Subcutaneous adipose tissue (tissue), 4 donors: ENCODE results near the gene MTF2. TPM values are rescaled to one million over a fixed set of nuclear protein-coding genes. Genes with fewer than 3 reads are reported as not detected.

Experiments used
- total RNA-seq, 4 donors: library from RNA; depleted of rRNA; stranded (reverse); fragments of >200 nt; gene quantifications; one replicate each; pipeline ENCODE4 v1.1.0, GENCODE V29; 2016
- TF ChIP-seq, protein P1 (sequence below): fragments of 450-650 bp; IDR thresholded peaks from one replicate; pipeline ENCODE4 v1.5.1; 2016; ENCODE audit warnings: low read depth, mild to moderate bottlenecking, control low read depth, antibody characterized with exemption, moderate library complexity

MTF2 gene
- total RNA-seq, 4 donors from 2014 or later, result 16.3 to 24.0 (median 19.9) TPM

- TF ChIP-seq, protein P1, sequence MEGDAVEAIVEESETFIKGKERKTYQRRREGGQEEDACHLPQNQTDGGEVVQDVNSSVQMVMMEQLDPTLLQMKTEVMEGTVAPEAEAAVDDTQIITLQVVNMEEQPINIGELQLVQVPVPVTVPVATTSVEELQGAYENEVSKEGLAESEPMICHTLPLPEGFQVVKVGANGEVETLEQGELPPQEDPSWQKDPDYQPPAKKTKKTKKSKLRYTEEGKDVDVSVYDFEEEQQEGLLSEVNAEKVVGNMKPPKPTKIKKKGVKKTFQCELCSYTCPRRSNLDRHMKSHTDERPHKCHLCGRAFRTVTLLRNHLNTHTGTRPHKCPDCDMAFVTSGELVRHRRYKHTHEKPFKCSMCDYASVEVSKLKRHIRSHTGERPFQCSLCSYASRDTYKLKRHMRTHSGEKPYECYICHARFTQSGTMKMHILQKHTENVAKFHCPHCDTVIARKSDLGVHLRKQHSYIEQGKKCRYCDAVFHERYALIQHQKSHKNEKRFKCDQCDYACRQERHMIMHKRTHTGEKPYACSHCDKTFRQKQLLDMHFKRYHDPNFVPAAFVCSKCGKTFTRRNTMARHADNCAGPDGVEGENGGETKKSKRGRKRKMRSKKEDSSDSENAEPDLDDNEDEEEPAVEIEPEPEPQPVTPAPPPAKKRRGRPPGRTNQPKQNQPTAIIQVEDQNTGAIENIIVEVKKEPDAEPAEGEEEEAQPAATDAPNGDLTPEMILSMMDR, result no peak
These were observed 64.1 kb downstream of the MTF2 start for GRCh38 chr1:93143136-93143535.

- TF ChIP-seq, protein P1, result no peak
These were observed 64.7 kb downstream of the MTF2 start for GRCh38 chr1:93143769-93144168.

DNA sequence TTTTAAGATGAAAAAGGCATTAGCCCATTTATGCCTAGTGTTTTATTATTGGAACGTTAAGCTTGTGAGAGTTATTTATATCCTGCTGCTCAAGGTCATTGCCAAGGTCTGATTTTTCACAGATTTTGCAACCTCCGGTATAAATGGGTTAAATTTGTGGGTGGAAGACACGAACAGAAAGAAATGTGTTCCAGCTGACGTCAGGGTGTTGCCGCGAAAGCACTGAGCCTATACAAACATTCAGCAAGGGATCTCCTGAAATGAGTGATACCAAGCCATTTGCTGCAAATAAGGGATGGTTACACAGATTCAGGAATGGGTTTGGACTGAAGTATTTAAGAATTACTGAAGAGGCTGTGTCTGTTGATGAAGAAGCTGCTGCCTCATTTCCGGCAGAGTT lies 68.9 kb downstream of the MTF2 start:
- TF ChIP-seq, protein P1, result no peak

- TF ChIP-seq, protein P1, result no peak
These were observed 71.6 kb downstream of the MTF2 start for GRCh38 chr1:93150729-93151128.

DNA sequence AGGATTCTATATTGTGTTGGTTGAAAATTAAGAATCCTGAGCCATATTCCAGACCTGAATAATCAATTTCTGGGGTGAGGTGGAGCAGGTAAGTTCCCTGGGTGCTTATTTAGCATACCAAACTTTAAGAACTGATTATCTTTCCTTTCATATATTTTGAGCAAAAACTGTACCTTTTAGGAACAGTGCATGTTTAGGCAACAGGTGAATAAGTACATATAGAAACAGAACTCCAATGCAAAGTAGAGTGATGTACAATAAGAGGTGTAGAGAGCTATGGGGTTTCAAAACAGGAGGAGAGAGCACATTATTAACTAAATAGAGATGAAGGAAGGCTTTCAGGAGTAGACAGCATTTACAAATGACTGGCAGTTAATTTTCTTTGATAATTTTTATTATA lies 72.4 kb downstream of the MTF2 start:
- TF ChIP-seq, protein P1, result no peak

DNA sequence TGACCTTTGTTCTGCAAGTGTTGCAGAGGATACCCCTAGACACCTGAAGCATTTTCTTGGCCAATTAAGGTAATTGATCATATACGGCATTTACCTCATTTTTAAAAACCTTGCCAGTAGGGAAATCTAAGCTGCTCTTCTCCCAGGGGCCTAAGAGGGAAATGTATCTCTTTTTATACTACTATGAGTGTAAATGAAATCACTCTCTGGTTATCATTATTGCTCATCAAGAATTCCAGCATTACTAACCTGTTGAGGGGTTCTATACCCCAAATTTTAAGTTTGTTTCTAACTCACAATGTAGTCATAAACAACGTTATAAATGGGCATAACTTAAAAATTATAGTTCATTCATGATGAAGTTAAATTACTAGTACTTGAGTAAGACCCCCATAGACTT lies 73.8 kb downstream of the MTF2 start:
- TF ChIP-seq, protein P1, result no peak

- TF ChIP-seq, protein P1, result no peak
These were observed 75.8 kb downstream of the MTF2 start for GRCh38 chr1:93154898-93155297.
